ENCODE results near the gene KCTD4. TPM values are rescaled to one million over a fixed set of nuclear protein-coding genes. Genes with fewer than 3 reads are reported as not detected.

Gene KCTD4
- total RNA-seq, 4 donors from 2014 or later = 1.3 to 1.9 TPM; not detected in 2

DNA sequence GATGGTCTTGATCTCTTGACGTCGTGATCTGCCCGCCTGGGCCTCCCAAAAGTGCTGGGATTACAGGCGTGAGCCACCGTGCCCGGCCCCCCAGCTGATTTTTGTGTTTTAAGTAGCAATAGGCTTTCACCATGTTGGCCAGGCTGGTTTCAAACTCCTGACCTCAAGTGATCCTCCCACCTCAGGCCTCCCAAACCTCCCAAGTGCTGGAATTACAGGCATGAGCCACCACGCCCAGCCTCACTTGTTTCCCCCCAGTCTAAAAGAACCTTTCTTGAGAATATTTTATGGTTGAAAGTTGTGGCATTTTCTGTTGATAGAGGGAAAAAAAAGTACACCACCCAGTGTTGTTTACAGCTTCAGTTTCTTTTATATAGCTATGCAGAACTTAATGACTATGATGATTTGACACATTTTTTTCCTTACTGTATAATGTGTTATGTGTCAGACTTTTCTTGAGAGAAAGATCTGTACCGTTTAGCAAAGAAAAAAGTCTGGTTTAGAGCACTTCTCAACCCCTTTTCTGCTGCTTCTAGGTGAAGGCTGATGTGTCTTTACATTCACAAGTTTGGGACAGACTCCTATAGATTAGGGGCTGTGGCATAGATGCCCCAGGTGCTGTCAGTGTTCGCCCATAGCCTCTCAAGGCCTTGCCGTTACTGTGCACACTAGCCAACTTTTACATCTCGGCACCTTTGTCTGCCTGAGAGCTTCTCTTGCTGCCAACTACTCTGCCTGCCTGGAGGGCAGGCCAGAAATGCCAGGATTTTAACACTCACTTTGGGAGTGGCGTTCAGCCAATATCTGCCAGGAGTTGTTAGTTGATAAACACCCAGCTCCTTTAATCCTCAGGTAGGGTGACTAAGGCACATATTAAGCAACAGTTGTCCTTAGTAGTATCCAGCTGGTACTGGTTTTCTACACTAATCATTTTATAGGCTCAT, 33.0 kb downstream of the KCTD4 start:
- Histone ChIP-seq H3K9me3 (no peaks in the 10 kb centered on the region), H3K36me3 (peaks cover 0 to 4% (median 0%) of the 10 kb centered on the region in 4 donors), H3K27ac (peak overlapping the region; percentile 68 to 80 (median 72)), H3K4me1 (peaks cover 3 to 26% (median 5%) of the 10 kb centered on the region in 4 donors), H3K4me3 (no peak overlapping the region), H3K27me3 (no peaks in the 10 kb centered on the region)
- peak; percentile 77 for DNase-seq
- in situ Hi-C loops (cut with MboI; ENCODE audit: low pct_ligation_motif_present in 1 of 4, low pct_unique_long_range_greater_than_20kb in 1 of 4, low sequenced_read_pairs in 3 of 4) = no loop called here
- intact Hi-C loops (cut with DNase I; ENCODE audit: low total_unique reads) = no loop called here
- TF ChIP-seq POLR2A (IDR thresholded peaks at IDR 0.05) (no peak), POLR2AphosphoS5 (IDR thresholded peaks at IDR 0.05) (peak in 1 of 3 donors; percentile 51), EP300 (IDR thresholded peaks at IDR 0.05; ENCODE audit: low read depth) (no peak)
- TF ChIP-seq, protein P1, sequence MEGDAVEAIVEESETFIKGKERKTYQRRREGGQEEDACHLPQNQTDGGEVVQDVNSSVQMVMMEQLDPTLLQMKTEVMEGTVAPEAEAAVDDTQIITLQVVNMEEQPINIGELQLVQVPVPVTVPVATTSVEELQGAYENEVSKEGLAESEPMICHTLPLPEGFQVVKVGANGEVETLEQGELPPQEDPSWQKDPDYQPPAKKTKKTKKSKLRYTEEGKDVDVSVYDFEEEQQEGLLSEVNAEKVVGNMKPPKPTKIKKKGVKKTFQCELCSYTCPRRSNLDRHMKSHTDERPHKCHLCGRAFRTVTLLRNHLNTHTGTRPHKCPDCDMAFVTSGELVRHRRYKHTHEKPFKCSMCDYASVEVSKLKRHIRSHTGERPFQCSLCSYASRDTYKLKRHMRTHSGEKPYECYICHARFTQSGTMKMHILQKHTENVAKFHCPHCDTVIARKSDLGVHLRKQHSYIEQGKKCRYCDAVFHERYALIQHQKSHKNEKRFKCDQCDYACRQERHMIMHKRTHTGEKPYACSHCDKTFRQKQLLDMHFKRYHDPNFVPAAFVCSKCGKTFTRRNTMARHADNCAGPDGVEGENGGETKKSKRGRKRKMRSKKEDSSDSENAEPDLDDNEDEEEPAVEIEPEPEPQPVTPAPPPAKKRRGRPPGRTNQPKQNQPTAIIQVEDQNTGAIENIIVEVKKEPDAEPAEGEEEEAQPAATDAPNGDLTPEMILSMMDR (IDR thresholded peaks at IDR 0.05) = no peak
- WGBS, 2 donors (ENCODE audit: low coverage in 1 of 2) = 82 to 96% methylated on average over 8 to 12 of the region's 12 CpGs

DNA sequence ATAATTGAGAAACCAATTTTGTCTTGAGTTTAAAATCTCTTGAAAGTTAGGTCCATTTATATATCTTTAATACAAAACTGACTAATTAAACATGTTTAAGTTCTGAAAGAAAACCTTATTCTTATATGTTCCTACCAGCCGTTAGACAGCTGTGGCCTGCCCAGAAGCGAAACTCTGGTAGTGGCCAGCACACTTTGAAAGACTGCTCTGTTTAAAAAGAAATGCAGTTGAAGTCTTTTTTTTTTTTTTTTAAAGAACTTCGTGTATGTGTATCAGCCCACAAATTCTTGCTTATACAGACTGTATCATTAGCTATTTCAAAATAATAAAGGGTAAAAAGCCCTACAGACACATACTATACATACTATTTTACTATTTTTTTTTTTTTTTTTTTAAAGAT, 34.0 kb downstream of the KCTD4 start:
- intact Hi-C loops (cut with DNase I; ENCODE audit: low total_unique reads) (no loop called here), in situ Hi-C loops (cut with MboI; ENCODE audit: low pct_ligation_motif_present in 1 of 4, low pct_unique_long_range_greater_than_20kb in 1 of 4, low sequenced_read_pairs in 3 of 4) (no loop called here)
- peak overlapping the region in 1 of 4 donors; percentile 74 for H3K27ac ChIP-seq

DNA sequence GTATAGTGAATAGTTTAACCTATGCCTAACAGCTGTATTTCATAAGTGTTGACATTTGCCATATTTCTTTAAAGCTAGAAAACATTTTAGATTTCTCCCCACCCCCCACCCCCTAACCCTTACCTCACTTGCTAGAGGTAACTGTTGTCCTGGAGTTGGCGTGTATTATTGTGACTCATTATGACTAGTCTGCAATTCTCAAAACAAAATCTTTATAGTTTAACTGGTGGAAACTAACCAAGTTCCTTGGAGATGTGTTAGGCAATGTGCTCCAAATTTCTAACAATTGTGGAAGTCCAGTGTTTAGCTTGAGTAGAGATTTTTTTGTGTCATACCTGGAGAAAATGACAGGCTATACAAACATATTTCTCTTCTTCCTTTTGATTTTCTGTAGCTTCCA, 38.0 kb downstream of the KCTD4 start:
- no peak for DNase-seq
- H3K27me3 ChIP-seq = no peaks in the 10 kb centered on the region
- peaks cover 7 to 27% (median 11%) of the 10 kb centered on the region in 4 donors for H3K4me1 ChIP-seq
- intact Hi-C loops (cut with DNase I; ENCODE audit: low total_unique reads) (no loop called here), in situ Hi-C loops (cut with MboI; ENCODE audit: low pct_ligation_motif_present in 1 of 4, low pct_unique_long_range_greater_than_20kb in 1 of 4, low sequenced_read_pairs in 3 of 4) (no loop called here)
- no peaks in the 10 kb centered on the region for H3K9me3 ChIP-seq
- peak overlapping the region; percentile 50 to 80 (median 74) for H3K27ac ChIP-seq
- H3K4me3 ChIP-seq = no peak overlapping the region
- H3K36me3 ChIP-seq = peaks cover 0 to 5% (median 0%) of the 10 kb centered on the region in 4 donors
- WGBS, 2 donors (ENCODE audit: low coverage in 1 of 2) = 48% methylated on average over 1 of the region's 1 CpG; no CpG with 5 or more reads in 1 of the 2 donors
- no peak for TF ChIP-seq POLR2A (IDR thresholded peaks at IDR 0.05)
- TF ChIP-seq, protein P1 (IDR thresholded peaks at IDR 0.05) = no peak
- TF ChIP-seq POLR2AphosphoS5 (IDR thresholded peaks at IDR 0.05) = no peak
- no peak for TF ChIP-seq EP300 (IDR thresholded peaks at IDR 0.05; ENCODE audit: low read depth)

More for the DNA sequence above, 34.0 kb downstream of the KCTD4 start:
- no peak overlapping the region for H3K4me3 ChIP-seq
- no peaks in the 10 kb centered on the region for H3K9me3 ChIP-seq
- WGBS, 2 donors (ENCODE audit: low coverage in 1 of 2) = 79 to 83% methylated on average over 3 of the region's 3 CpGs
- peaks cover 8 to 36% (median 11%) of the 10 kb centered on the region in 4 donors for H3K4me1 ChIP-seq
- no peak for TF ChIP-seq POLR2A (IDR thresholded peaks at IDR 0.05)
- TF ChIP-seq, protein P1 (IDR thresholded peaks at IDR 0.05) = no peak
- TF ChIP-seq POLR2AphosphoS5 (IDR thresholded peaks at IDR 0.05) = no peak
- no peak for TF ChIP-seq EP300 (IDR thresholded peaks at IDR 0.05; ENCODE audit: low read depth)
- DNase-seq = no peak
- no peaks in the 10 kb centered on the region for H3K27me3 ChIP-seq
- peaks cover 0 to 4% (median 0%) of the 10 kb centered on the region in 4 donors for H3K36me3 ChIP-seq

DNA sequence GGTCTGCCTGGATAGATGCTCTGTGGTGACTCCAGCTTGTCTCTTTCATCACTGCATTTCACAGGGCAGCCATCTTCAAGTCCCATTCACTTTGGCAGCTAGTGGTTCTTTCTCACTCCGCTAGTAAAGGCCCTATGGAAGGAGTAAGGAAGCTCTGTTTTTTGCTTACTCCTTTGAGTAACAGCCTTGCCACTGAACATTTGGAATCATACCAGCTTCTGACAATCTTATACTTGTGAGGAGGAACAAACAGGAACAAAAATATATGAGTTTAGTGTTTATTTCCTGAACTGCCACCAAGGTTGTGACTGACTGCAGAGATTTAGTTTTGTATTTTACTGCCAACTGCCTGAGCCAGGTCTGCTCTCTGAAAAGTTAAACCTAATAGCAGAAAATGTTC, 38.7 kb downstream of the KCTD4 start:
- no peak overlapping the region for H3K4me3 ChIP-seq
- peaks cover 7 to 21% (median 11%) of the 10 kb centered on the region in 4 donors for H3K4me1 ChIP-seq
- H3K27me3 ChIP-seq = no peaks in the 10 kb centered on the region
- H3K9me3 ChIP-seq = no peaks in the 10 kb centered on the region
- intact Hi-C loops (cut with DNase I; ENCODE audit: low total_unique reads) (no loop called here), in situ Hi-C loops (cut with MboI; ENCODE audit: low pct_ligation_motif_present in 1 of 4, low pct_unique_long_range_greater_than_20kb in 1 of 4, low sequenced_read_pairs in 3 of 4) (no loop called here)
- DNase-seq = no peak
- TF ChIP-seq, protein P1 (IDR thresholded peaks at IDR 0.05) = no peak
- TF ChIP-seq POLR2AphosphoS5 (IDR thresholded peaks at IDR 0.05) (no peak), POLR2A (IDR thresholded peaks at IDR 0.05) (no peak), EP300 (IDR thresholded peaks at IDR 0.05; ENCODE audit: low read depth) (no peak)
- peak overlapping the region; percentile 50 to 80 (median 74) for H3K27ac ChIP-seq
- H3K36me3 ChIP-seq = peaks cover 0 to 5% (median 0%) of the 10 kb centered on the region in 4 donors
- 67 to 83% methylated on average over 1 of the region's 1 CpG for WGBS, 2 donors (ENCODE audit: low coverage in 1 of 2)
